ENCODE measurements around the gene TALDO1.
"Not testable (repeated sequence)": the region's sequence is repeated elsewhere in the genome, so short reads cannot be mapped to it uniquely, and the experiment has no call there.

TALDO1 gene

GRCh38 chr11:737366-737765, 9.9 kb upstream of the TALDO1 start:
- no peak for DNase-seq (ENCODE audit: low spot score)

GRCh38 chr11:737899-738298, 9.4 kb upstream of the TALDO1 start:
- not testable (repeated sequence) for DNase-seq (ENCODE audit: low spot score)

GRCh38 chr11:742156-742546, 5.1 kb upstream of the TALDO1 start:
- DNase-seq (ENCODE audit: low spot score), result no peak

- no peak for DNase-seq (ENCODE audit: low spot score)
Observed at GRCh38 chr11:742571-743201, 4.6 kb upstream of the TALDO1 start.

GRCh38 chr11:745428-745827, 1.8 kb upstream of the TALDO1 start:
- no peak for DNase-seq (ENCODE audit: low spot score)

GRCh38 chr11:746289-747157, 741 bp upstream of the TALDO1 start:
- DNase-seq (ENCODE audit: low spot score), result no peak

GRCh38 chr11:748007-748359, 719 bp downstream of the TALDO1 start:
- DNase-seq (ENCODE audit: low spot score), result no peak

- peak; percentile 12 for DNase-seq (ENCODE audit: low spot score)
Observed at GRCh38 chr11:749731-750130, 2.5 kb downstream of the TALDO1 start.

- DNase-seq (ENCODE audit: low spot score), result no peak
Observed at GRCh38 chr11:760236-760635, 13.0 kb downstream of the TALDO1 start.

GRCh38 chr11:761526-762108, 14.4 kb downstream of the TALDO1 start:
- no peak for DNase-seq (ENCODE audit: low spot score)

GRCh38 chr11:762421-763072, 15.3 kb downstream of the TALDO1 start:
- peak; percentile 49 for DNase-seq (ENCODE audit: low spot score)

- no peak for DNase-seq (ENCODE audit: low spot score)
Observed at GRCh38 chr11:763073-763463, 15.8 kb downstream of the TALDO1 start.

GRCh38 chr11:763549-764321, 16.5 kb downstream of the TALDO1 start:
- no peak for DNase-seq (ENCODE audit: low spot score)

- no peak for DNase-seq (ENCODE audit: low spot score)
Observed at GRCh38 chr11:764322-765024, 17.2 kb downstream of the TALDO1 start.

GRCh38 chr11:765025-765801, 17.9 kb downstream of the TALDO1 start:
- peak; percentile 75 for DNase-seq (ENCODE audit: low spot score)

GRCh38 chr11:765802-766091, 18.5 kb downstream of the TALDO1 start:
- DNase-seq (ENCODE audit: low spot score), result no peak

GRCh38 chr11:766106-766935, 19.1 kb downstream of the TALDO1 start:
- DNase-seq (ENCODE audit: low spot score), result no peak

- no peak for DNase-seq (ENCODE audit: low spot score)
Observed at GRCh38 chr11:766936-767210, 19.6 kb downstream of the TALDO1 start.

GRCh38 chr11:767238-767637, 20.0 kb downstream of the TALDO1 start:
- DNase-seq (ENCODE audit: low spot score), result no peak

Data from hematopoietic multipotent progenitor cell treated with erythropoietin and hydrocortisone succinate and interleukin-3 and kit ligand, for 15 days (in vitro differentiated cells).